T-helper 1 cell treated with Interleukin-12 subunit alpha and Interleukin-12 subunit beta and Interleukin-4 antibody, amounts not matched to agents 30 μg/mL and 1 μg/mL, for 36 hours (primary cell): ENCODE data around the gene ASCL1.

Source experiments
- H3K27ac Mint-ChIP-seq: one replicate; pipeline ENCODE4 v1.8.0; 2021; ENCODE audit warnings: mild to moderate bottlenecking, mixed read lengths
- H3K27me3 Mint-ChIP-seq: one replicate; pipeline ENCODE4 v1.8.0; 2021; ENCODE audit warnings: low read depth, mixed read lengths
- H3K36me3 Mint-ChIP-seq: one replicate; pipeline ENCODE4 v1.8.0; 2021; ENCODE audit warnings: low read depth, mixed read lengths
- H3K4me1 Mint-ChIP-seq: one replicate; pipeline ENCODE4 v1.8.0; 2021; ENCODE audit warnings: low read depth, mixed read lengths
- H3K4me3 Mint-ChIP-seq: one replicate; pipeline ENCODE4 v1.8.0; 2021; ENCODE audit warnings: mild to moderate bottlenecking, moderate library complexity, mixed read lengths
- H3K9me3 Mint-ChIP-seq: one replicate; pipeline ENCODE4 v1.8.0; 2021; ENCODE audit warnings: mixed read lengths

ASCL1 gene

GRCh38 chr12:102939059-102939458 is 18.4 kb upstream of the ASCL1 start:
- H3K4me1 Mint-ChIP-seq, result no peaks in the 10 kb centered on the region

GRCh38 chr12:102939670-102940222 is 17.7 kb upstream of the ASCL1 start:
- Mint-ChIP-seq H3K4me1 (no peaks in the 10 kb centered on the region), H3K27me3 (peaks cover 27% of the 10 kb centered on the region), H3K36me3 (no peaks in the 10 kb centered on the region), H3K4me3 (no peak overlapping the region), H3K9me3 (no peaks in the 10 kb centered on the region), H3K27ac (no peak overlapping the region)

More at GRCh38 chr12:102939059-102939458, 18.4 kb upstream of the ASCL1 start:
- Mint-ChIP-seq H3K4me3 (no peak overlapping the region), H3K27me3 (peaks cover 26% of the 10 kb centered on the region), H3K9me3 (no peaks in the 10 kb centered on the region), H3K27ac (no peak overlapping the region), H3K36me3 (no peaks in the 10 kb centered on the region)

GRCh38 chr12:102946042-102946441 is 11.4 kb upstream of the ASCL1 start:
- Mint-ChIP-seq H3K4me3 (no peak overlapping the region), H3K36me3 (no peaks in the 10 kb centered on the region), H3K9me3 (no peaks in the 10 kb centered on the region), H3K27ac (no peak overlapping the region), H3K4me1 (peaks cover 3% of the 10 kb centered on the region), H3K27me3 (peaks cover 55% of the 10 kb centered on the region)

GRCh38 chr12:102948941-102949352 is 8.5 kb upstream of the ASCL1 start:
- Mint-ChIP-seq H3K27me3 (peaks cover 73% of the 10 kb centered on the region), H3K4me3 (no peak overlapping the region), H3K9me3 (no peaks in the 10 kb centered on the region), H3K27ac (no peak overlapping the region), H3K4me1 (peaks cover 14% of the 10 kb centered on the region), H3K36me3 (no peaks in the 10 kb centered on the region)

GRCh38 chr12:102950107-102950949 is 7.1 kb upstream of the ASCL1 start:
- H3K36me3 Mint-ChIP-seq, result no peaks in the 10 kb centered on the region
- peaks cover 8% of the 10 kb centered on the region for H3K9me3 Mint-ChIP-seq
- H3K4me1 Mint-ChIP-seq, result peaks cover 25% of the 10 kb centered on the region
- peaks cover 83% of the 10 kb centered on the region for H3K27me3 Mint-ChIP-seq
- H3K27ac Mint-ChIP-seq, result no peak overlapping the region
- H3K4me3 Mint-ChIP-seq, result peak overlapping the region; percentile 41

GRCh38 chr12:102950950-102951619 is 6.4 kb upstream of the ASCL1 start:
- Mint-ChIP-seq H3K4me1 (peaks cover 28% of the 10 kb centered on the region), H3K27ac (no peak overlapping the region), H3K36me3 (no peaks in the 10 kb centered on the region), H3K9me3 (peaks cover 8% of the 10 kb centered on the region), H3K27me3 (peaks cover 91% of the 10 kb centered on the region), H3K4me3 (no peak overlapping the region)

- H3K27me3 Mint-ChIP-seq, result peaks cover 94% of the 10 kb centered on the region
- no peak overlapping the region for H3K27ac Mint-ChIP-seq
- H3K36me3 Mint-ChIP-seq, result no peaks in the 10 kb centered on the region
- H3K9me3 Mint-ChIP-seq, result peaks cover 8% of the 10 kb centered on the region
- peaks cover 31% of the 10 kb centered on the region for H3K4me1 Mint-ChIP-seq
- no peak overlapping the region for H3K4me3 Mint-ChIP-seq
These were observed 5.6 kb upstream of the ASCL1 start for GRCh38 chr12:102951841-102952240.

GRCh38 chr12:102953221-102953620 is 4.3 kb upstream of the ASCL1 start:
- Mint-ChIP-seq H3K4me3 (no peak overlapping the region), H3K36me3 (no peaks in the 10 kb centered on the region), H3K27ac (no peak overlapping the region), H3K27me3 (peaks cover 94% of the 10 kb centered on the region), H3K9me3 (peaks cover 8% of the 10 kb centered on the region), H3K4me1 (peaks cover 35% of the 10 kb centered on the region)

- peaks cover 35% of the 10 kb centered on the region for H3K4me1 Mint-ChIP-seq
- no peak overlapping the region for H3K27ac Mint-ChIP-seq
- H3K36me3 Mint-ChIP-seq, result peaks cover 2% of the 10 kb centered on the region
- H3K4me3 Mint-ChIP-seq, result no peak overlapping the region
- peaks cover 8% of the 10 kb centered on the region for H3K9me3 Mint-ChIP-seq
- H3K27me3 Mint-ChIP-seq, result peaks cover 95% of the 10 kb centered on the region
These were observed 3.3 kb upstream of the ASCL1 start for GRCh38 chr12:102954134-102954533.

- Mint-ChIP-seq H3K36me3 (peaks cover 5% of the 10 kb centered on the region), H3K27ac (no peak overlapping the region), H3K27me3 (peaks cover 95% of the 10 kb centered on the region), H3K4me3 (no peak overlapping the region), H3K4me1 (peaks cover 35% of the 10 kb centered on the region), H3K9me3 (peaks cover 8% of the 10 kb centered on the region)
These were observed 1.3 kb upstream of the ASCL1 start for GRCh38 chr12:102955926-102956737.

GRCh38 chr12:102956738-102957327 is 641 bp upstream of the ASCL1 start:
- Mint-ChIP-seq H3K36me3 (peaks cover 5% of the 10 kb centered on the region), H3K27ac (peak overlapping the region; percentile 27), H3K27me3 (peaks cover 95% of the 10 kb centered on the region), H3K4me3 (peak overlapping the region; percentile 66), H3K9me3 (peaks cover 8% of the 10 kb centered on the region), H3K4me1 (peaks cover 35% of the 10 kb centered on the region)

GRCh38 chr12:102958073-102958829 is 777 bp downstream of the ASCL1 start:
- Mint-ChIP-seq H3K9me3 (peaks cover 8% of the 10 kb centered on the region), H3K27ac (peak overlapping the region; percentile 16), H3K4me3 (peak overlapping the region; percentile 68), H3K4me1 (peaks cover 31% of the 10 kb centered on the region), H3K36me3 (peaks cover 5% of the 10 kb centered on the region), H3K27me3 (peaks cover 95% of the 10 kb centered on the region)

GRCh38 chr12:102958830-102959176 is 1.3 kb downstream of the ASCL1 start:
- peaks cover 5% of the 10 kb centered on the region for H3K36me3 Mint-ChIP-seq
- peak overlapping the region; percentile 68 for H3K4me3 Mint-ChIP-seq
- peak overlapping the region; percentile 46 for H3K27ac Mint-ChIP-seq
- peaks cover 95% of the 10 kb centered on the region for H3K27me3 Mint-ChIP-seq
- H3K4me1 Mint-ChIP-seq, result peaks cover 26% of the 10 kb centered on the region
- peaks cover 11% of the 10 kb centered on the region for H3K9me3 Mint-ChIP-seq
